DOHH2 (cell line): ENCODE results near the gene MET.

ENCODE experiments used
- EZH2phosphoT487 ChIP-seq: fragments of 200-600 bp; sonication (generic); IDR thresholded peaks from 2 replicates; pipeline ENCODE4 v1.6.1; 2017; ENCODE audit warnings: borderline replicate concordance, mild to moderate bottlenecking, antibody characterized with exemption, low read length, moderate library complexity, mixed read lengths
- TF ChIP-seq, protein P1 (sequence below): fragments of 200-600 bp; sonication (generic); IDR thresholded peaks from one replicate; pipeline ENCODE4 v1.5.1; 2014; ENCODE audit warnings: antibody characterized with exemption, mild to moderate bottlenecking, low read depth, low read length; ENCODE audit not compliant: poor library complexity, severe bottlenecking

DNA sequence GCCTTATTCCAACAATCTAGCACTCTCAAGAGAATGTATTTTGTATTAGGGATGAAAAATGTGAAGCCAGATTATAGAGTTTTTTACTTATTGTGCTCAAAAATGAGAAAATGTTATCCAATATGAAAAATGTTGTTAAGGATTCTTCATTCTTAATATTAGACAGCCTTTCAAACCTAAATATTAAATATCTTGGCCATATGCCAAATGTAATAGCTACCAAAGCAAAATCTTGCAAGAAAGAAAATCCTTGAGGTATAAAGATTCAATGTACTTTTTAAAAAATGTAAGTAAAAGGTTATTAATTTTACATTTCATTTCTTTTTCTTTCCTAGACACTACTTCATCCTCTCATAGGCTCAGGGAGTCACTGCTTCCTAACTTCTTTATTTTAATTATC, 33.4 kb downstream of the MET start:
- TF ChIP-seq, protein P1, sequence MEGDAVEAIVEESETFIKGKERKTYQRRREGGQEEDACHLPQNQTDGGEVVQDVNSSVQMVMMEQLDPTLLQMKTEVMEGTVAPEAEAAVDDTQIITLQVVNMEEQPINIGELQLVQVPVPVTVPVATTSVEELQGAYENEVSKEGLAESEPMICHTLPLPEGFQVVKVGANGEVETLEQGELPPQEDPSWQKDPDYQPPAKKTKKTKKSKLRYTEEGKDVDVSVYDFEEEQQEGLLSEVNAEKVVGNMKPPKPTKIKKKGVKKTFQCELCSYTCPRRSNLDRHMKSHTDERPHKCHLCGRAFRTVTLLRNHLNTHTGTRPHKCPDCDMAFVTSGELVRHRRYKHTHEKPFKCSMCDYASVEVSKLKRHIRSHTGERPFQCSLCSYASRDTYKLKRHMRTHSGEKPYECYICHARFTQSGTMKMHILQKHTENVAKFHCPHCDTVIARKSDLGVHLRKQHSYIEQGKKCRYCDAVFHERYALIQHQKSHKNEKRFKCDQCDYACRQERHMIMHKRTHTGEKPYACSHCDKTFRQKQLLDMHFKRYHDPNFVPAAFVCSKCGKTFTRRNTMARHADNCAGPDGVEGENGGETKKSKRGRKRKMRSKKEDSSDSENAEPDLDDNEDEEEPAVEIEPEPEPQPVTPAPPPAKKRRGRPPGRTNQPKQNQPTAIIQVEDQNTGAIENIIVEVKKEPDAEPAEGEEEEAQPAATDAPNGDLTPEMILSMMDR, result no peak
- TF ChIP-seq EZH2phosphoT487, result no peak
